HFFc6 (cell line): ENCODE measurements around the gene AMD1. TPM values are rescaled to one million over a fixed set of nuclear protein-coding genes. Genes with fewer than 3 reads are reported as not detected.

ENCODE experiments used
- DNase-seq: peaks from one replicate; pipeline ENCODE4 v3.0.0-alpha.2; 2018
- H3K27ac Mint-ChIP-seq: 2 replicates; pipeline ENCODE4 v1.8.0; 2020; ENCODE audit warnings: mild to moderate bottlenecking, mixed read lengths
- H3K27me3 Mint-ChIP-seq: 2 replicates; pipeline ENCODE4 v1.8.0; 2021; ENCODE audit warnings: mild to moderate bottlenecking, moderate library complexity, mixed read lengths; ENCODE audit not compliant: insufficient read depth
- H3K36me3 Mint-ChIP-seq: 2 replicates; pipeline ENCODE4 v1.8.0; 2021; ENCODE audit warnings: low read depth, mixed read lengths
- H3K4me1 Mint-ChIP-seq: 2 replicates; pipeline ENCODE4 v1.8.0; 2020; ENCODE audit warnings: low read depth, mixed read lengths
- H3K4me3 Mint-ChIP-seq: 2 replicates; pipeline ENCODE4 v1.8.0; 2020; ENCODE audit warnings: mild to moderate bottlenecking, moderate library complexity, mixed read lengths
- H3K9me3 Mint-ChIP-seq: 2 replicates; pipeline ENCODE4 v1.8.0; 2020; ENCODE audit warnings: mild to moderate bottlenecking, mixed read lengths
- total RNA-seq, 6 experiments: library from RNA; stranded (reverse); fragmentation: NEBNext Ultra II Directional; extraction: Animal tissue kit (Norgen Biotek cat#: 25700); gene quantifications; 2 replicates in 1 of 6; 3 replicates in 5 of 6; pipeline ENCODE4 v1.2.3, GENCODE V29; 2021
- TF ChIP-seq, protein P1 (sequence below): fragments of 200-600 bp; sonication (generic); IDR thresholded peaks from 2 replicates; pipeline ENCODE4 v1.5.0; 2021; ENCODE audit warnings: antibody characterized with exemption, mild to moderate bottlenecking

AMD1 gene
- total RNA-seq, 6 experiments from 2014 or later = 86.4 to 119 (median 109) TPM

DNA sequence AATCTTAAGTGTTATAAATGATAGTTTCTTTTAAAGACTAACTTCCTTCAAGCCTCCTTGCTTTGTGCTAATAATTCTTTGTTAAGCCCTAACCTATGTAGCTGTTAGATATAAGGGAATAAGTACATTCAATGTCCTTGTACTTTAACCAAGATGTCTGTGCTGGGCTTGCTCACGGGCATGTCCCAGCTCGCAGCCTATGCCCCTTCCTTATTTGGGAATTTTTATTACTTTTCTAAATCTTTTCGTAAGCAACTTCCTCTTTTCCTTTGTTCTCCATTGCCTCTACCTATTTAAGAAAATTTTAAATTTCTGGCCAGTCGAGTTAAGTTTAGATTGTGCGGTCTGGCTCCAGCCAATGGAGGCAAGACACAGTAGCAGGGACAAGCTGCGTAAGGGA, 33.3 kb upstream of the AMD1 start:
- TF ChIP-seq, protein P1, sequence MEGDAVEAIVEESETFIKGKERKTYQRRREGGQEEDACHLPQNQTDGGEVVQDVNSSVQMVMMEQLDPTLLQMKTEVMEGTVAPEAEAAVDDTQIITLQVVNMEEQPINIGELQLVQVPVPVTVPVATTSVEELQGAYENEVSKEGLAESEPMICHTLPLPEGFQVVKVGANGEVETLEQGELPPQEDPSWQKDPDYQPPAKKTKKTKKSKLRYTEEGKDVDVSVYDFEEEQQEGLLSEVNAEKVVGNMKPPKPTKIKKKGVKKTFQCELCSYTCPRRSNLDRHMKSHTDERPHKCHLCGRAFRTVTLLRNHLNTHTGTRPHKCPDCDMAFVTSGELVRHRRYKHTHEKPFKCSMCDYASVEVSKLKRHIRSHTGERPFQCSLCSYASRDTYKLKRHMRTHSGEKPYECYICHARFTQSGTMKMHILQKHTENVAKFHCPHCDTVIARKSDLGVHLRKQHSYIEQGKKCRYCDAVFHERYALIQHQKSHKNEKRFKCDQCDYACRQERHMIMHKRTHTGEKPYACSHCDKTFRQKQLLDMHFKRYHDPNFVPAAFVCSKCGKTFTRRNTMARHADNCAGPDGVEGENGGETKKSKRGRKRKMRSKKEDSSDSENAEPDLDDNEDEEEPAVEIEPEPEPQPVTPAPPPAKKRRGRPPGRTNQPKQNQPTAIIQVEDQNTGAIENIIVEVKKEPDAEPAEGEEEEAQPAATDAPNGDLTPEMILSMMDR = no peak
- DNase-seq = no peak
- H3K9me3 Mint-ChIP-seq = no peaks in the 10 kb centered on the region
- H3K4me3 Mint-ChIP-seq = no peak overlapping the region
- peaks cover 2% of the 10 kb centered on the region; the same call in 1 of the 2 replicates for H3K27me3 Mint-ChIP-seq
- no peak overlapping the region for H3K27ac Mint-ChIP-seq
- no peaks in the 10 kb centered on the region for H3K36me3 Mint-ChIP-seq
- H3K4me1 Mint-ChIP-seq = no peaks in the 10 kb centered on the region

DNA sequence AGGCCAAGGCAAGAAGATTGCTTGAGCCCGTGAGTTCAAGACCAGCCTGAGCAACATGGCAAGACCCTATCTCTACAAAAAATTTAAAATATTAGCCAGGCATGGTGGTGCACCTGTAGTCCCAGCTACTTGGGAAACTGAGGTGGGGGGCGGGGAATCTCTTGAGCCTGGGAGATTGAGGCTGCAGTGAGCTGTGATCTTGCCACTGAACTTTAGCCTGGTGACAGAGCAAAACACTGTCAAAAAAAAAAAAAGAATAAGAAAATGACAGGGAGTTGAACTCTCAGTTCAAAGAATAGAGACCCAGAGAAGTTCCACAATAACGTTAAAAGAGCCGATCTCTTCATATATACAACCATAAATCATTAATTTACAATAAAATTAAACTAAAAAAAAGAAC, 24.8 kb upstream of the AMD1 start:
- TF ChIP-seq, protein P1 = no peak
- Mint-ChIP-seq H3K4me3 (no peak overlapping the region), H3K27me3 (no peaks in the 10 kb centered on the region; the same call in 1 of the 2 replicates), H3K9me3 (no peaks in the 10 kb centered on the region), H3K4me1 (no peaks in the 10 kb centered on the region), H3K27ac (no peak overlapping the region), H3K36me3 (no peaks in the 10 kb centered on the region)
- DNase-seq = no peak

DNA sequence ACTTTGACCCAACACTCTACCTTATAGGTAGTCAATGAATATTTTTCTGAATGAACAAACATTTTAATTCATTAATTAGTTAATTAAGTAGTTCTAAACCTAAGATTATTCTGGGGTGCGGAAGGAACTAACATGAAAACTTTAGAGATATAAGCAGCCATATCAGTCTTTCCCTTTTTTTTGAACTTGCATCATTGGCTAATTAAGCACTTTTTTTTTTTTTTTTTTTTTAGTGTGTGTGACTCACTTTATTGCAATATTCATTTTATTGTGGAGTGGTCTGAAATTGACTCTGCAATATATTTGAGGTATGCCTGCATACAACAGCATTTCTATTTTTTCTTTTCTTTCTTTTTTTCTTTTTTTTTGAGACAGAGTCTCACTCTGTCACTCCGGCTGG, 21.8 kb upstream of the AMD1 start:
- H3K27ac Mint-ChIP-seq = no peak overlapping the region
- no peaks in the 10 kb centered on the region for H3K9me3 Mint-ChIP-seq
- no peaks in the 10 kb centered on the region; the same call in 1 of the 2 replicates for H3K27me3 Mint-ChIP-seq
- H3K36me3 Mint-ChIP-seq = no peaks in the 10 kb centered on the region
- H3K4me1 Mint-ChIP-seq = peaks cover 6% of the 10 kb centered on the region; the same call in 1 of the 2 replicates
- TF ChIP-seq, protein P1 = no peak
- no peak for DNase-seq
- no peak overlapping the region for H3K4me3 Mint-ChIP-seq

DNA sequence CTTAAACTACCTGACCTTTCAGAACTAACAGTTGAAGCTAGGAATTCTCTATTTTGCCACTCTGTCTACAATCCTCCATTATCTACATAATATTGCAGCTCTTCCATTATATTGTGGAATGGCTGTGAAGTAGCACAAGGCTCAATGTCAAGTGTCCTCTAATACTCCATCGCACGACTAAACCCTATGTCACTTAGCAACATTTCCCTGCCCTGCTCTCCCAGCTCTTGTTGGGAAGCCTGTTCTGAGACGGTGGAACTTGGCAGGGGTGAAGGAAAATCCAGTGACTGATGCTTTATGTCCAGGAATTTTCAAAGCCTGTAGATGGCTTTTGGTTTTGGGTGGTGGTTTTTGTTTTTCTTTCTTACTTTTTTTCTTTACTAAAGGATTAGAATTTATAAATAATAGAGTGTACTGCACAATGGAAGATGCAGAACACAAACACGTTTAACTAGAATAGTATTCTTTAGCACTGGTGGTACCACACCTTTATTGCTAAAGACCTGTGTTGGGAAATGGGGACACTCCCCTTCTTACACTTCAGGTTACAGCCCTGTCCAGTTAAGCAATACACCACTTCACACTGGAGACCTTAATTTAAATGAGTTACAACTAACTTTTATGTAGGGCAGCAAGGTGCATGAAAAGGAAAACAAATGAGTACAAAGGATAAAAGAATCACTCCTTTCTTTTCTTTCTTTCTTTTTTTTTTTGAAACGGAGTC, 20.7 kb upstream of the AMD1 start:
- no peaks in the 10 kb centered on the region for H3K9me3 Mint-ChIP-seq
- no peaks in the 10 kb centered on the region for H3K27me3 Mint-ChIP-seq
- TF ChIP-seq, protein P1 = no peak
- no peak overlapping the region for H3K4me3 Mint-ChIP-seq
- peaks cover 6% of the 10 kb centered on the region; the same call in 1 of the 2 replicates for H3K4me1 Mint-ChIP-seq
- no peak overlapping the region for H3K27ac Mint-ChIP-seq
- H3K36me3 Mint-ChIP-seq = no peaks in the 10 kb centered on the region
- no peak for DNase-seq

DNA sequence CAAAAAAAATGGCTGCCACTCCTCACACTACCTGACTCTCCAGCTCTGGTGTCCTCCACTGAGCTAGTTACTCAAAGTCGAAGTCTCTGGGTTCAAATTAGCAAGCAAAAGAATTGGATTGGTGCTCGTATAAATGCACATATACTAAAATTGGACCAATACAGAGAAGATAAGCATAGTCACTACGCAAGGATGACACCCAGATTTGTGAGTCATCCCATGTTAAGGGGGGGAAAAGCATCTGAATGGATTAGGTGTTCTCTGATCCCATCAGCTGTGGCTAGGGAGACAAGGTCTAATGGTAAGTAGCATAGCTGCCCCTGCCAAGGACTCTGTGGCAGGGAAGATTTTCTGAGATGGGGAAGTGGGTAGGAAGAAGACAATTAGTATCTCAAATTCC, 18.3 kb upstream of the AMD1 start:
- Mint-ChIP-seq H3K27me3 (no peaks in the 10 kb centered on the region), H3K4me3 (no peak overlapping the region), H3K27ac (no peak overlapping the region), H3K36me3 (no peaks in the 10 kb centered on the region), H3K9me3 (no peaks in the 10 kb centered on the region), H3K4me1 (peaks cover 6% of the 10 kb centered on the region; the same call in 1 of the 2 replicates)
- no peak for DNase-seq
- TF ChIP-seq, protein P1 = no peak
